GM23338 (cell line): ENCODE data around the gene PROB1.

Experiments used
- CREB1 ChIP-seq: fragments of 250-450 bp; sonication (Bioruptor Pico); IDR thresholded peaks from 2 replicates; pipeline ENCODE4 v1.5.0; 2020; ENCODE audit warnings: low read depth, mild to moderate bottlenecking, moderate library complexity
- POLR2AphosphoS5 ChIP-seq: IDR thresholded peaks from 2 replicates; pipeline ENCODE4 v1.6.1; 2016; ENCODE audit warnings: antibody characterized with exemption, low read depth
- TF ChIP-seq, protein P1 (sequence below), 2 experiments: fragments of 200-600 bp in 1 of 2; sonication (generic) in 1 of 2; conservative IDR thresholded peaks; 2 replicates each; pipeline versions ENCODE4 v1.5.1 to v1.6.1; 2016 to 2017; ENCODE audit warnings: antibody characterized with exemption in 2 of 2, low read depth in 2 of 2, mild to moderate bottlenecking in 2 of 2, moderate library complexity in 1 of 2

DNA sequence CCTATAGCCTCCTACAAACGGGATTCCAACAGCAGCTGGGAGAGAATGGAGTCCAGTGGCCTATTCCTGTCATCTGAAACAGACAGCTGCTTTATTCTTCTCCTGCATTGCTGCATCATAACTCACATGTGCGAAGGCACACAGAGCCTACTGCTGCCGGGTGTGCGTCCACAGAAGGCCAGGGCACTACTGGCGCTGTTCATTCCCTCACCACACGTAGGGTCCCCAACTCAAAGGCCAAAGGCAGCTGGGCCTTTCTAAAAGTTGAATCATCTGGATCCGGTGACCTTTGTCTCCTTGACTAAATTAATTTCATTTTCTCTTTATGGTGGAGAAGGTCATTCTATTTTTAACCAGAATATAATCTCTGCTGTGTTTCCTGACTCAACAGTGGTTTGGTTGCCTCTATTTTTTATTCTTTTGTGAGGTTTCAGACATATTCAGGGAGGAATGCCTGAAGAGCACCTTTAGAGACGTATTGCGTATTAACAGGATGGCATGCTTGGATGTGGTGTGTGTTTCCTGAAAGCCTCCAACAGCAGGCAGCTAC lies 19.8 kb upstream of the PROB1 start:
- TF ChIP-seq, protein P1, sequence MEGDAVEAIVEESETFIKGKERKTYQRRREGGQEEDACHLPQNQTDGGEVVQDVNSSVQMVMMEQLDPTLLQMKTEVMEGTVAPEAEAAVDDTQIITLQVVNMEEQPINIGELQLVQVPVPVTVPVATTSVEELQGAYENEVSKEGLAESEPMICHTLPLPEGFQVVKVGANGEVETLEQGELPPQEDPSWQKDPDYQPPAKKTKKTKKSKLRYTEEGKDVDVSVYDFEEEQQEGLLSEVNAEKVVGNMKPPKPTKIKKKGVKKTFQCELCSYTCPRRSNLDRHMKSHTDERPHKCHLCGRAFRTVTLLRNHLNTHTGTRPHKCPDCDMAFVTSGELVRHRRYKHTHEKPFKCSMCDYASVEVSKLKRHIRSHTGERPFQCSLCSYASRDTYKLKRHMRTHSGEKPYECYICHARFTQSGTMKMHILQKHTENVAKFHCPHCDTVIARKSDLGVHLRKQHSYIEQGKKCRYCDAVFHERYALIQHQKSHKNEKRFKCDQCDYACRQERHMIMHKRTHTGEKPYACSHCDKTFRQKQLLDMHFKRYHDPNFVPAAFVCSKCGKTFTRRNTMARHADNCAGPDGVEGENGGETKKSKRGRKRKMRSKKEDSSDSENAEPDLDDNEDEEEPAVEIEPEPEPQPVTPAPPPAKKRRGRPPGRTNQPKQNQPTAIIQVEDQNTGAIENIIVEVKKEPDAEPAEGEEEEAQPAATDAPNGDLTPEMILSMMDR (conservative IDR thresholded peaks at IDR 0.05; ENCODE audit: low read depth in 2 of 2) = no peak
- no peak for TF ChIP-seq CREB1
- no peak for TF ChIP-seq POLR2AphosphoS5
